ENCODE data around the gene SV2C.

The SV2C gene

DNA sequence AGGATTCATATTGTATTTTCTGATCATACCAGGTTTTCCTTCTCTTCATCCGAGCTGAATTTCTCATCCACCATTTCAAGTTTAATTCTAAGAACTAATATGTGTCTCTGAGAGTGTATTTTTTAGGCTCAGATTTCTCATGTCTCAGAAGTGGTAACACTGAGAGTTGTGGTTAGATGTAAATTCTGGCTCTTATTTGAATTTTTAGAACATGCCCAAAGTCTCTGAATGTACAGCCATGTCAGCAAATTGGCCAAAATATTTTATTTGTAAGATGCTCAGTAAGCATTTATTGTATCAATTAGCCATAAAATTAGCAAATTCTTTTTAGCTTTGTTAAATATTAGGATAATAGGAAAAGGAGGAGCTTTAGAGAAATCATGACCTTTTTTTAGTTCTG is 16.6 kb downstream of the SV2C start:
- no peak for DNase-seq

GRCh38 chr5:76104027-76104426 is 20.8 kb downstream of the SV2C start:
- no peak for DNase-seq

DNA sequence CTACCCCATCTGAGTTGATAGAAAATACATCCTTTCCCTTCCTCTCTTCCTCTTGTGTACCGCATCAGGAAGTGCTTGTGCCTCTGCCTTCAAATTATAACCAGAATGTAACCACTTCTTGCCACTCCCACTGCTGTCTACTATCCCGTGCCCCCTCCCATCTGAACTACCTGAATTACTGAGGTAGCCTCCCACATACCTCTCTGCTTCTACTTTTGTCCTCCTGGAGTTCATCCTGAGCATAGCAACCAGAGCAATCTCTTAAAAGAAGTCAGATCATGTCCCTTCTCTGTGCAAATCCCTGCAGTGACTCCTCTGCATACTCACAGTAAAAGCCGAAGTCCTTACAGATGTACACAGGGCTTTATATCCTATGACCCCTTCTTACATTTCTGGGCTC is 23.0 kb downstream of the SV2C start:
- DNase-seq: no peak

- DNase-seq: no peak
Measured at GRCh38 chr5:76111477-76112174, 28.4 kb downstream of the SV2C start.

DNA sequence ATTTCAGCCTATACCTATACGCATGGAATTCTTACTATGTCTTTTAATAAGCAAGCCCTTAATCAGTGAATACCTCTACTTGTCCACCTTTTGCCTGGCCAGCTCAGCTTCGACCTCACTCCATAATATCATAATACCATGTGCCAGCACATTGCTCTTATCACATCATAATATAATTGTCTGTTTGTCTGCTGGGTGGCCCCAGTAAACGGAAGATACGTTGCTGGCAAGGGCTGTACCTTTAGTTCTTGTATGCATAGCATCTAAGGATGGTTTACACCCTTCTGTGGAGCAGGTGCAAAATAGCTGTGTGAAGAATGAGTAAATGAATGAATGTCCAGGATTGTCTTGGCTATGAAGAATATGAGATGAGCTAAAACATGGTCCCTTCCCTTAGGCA is 29.9 kb downstream of the SV2C start:
- DNase-seq: no peak

DNA sequence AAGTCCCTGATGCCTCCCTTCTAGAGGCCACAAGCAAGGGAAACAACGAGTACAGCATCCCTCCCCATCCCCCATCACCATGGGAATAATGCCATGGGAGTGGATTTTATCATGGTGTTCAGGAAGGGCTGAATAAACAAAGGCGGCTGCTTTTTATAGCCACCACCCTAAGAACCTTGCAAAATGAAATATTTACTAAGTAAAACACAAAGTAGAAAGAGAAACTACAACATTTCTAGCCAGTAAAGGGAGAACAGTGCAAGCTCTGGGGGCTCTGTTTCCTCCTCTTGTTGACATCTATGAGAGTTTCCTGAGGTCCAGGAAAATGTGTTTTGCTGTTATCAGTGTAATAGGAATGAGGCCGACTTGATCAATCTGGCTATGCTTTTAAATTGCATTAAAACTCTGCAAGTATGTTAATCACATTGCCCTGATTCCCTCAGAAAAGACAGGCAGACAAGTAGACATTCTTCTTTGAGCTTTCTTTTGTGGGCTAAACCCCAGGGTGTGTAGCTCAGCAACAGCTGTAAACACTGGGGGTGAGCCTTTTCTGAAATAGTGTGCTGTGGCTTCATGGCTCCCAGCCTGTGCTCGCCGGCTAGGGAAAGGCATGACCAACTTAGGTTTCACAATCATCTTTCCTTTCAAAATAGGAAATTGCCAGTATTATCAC is 31.1 kb downstream of the SV2C start:
- DNase-seq: no peak

DNA sequence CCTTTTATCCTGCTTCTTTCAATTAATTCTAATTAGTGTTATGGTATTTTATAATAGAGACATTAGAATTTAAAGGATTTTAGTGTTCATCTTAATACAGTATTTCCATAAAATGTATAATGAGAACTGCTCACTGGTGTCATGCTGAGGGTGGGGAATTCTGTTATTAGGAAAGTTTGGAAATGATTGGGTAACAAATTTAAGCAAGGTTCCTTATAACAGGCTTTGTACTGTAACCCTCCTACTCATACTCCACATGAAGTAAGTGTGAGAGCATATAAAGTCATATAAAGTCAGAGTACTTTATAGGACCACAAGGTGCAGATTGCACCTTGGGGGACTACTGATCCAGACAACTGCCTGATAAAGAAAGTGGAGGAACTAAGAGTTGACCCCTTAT is 42.2 kb downstream of the SV2C start:
- no peak for DNase-seq

DNA sequence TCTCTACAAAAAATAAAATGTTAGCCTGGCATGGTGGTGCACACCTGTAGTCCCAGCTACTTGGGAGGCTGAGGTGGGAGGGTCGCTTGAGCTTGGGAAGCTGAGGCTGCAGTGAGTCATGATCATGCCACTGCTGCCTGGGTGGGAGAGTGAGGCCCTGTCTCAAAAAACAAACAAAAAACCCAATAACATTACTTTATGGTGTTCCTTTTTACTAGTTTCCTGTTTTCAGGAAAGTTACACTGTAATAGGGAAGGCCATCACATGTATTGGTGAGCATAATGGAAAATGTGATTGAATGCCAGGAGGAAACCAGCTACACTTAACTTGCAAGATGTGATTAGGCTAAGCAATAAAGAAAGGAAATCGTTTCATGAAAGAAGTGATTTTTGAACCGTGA is 42.7 kb downstream of the SV2C start:
- no peak for DNase-seq

- no peak for DNase-seq
Measured at GRCh38 chr5:76134003-76134402, 50.8 kb downstream of the SV2C start.

DNA sequence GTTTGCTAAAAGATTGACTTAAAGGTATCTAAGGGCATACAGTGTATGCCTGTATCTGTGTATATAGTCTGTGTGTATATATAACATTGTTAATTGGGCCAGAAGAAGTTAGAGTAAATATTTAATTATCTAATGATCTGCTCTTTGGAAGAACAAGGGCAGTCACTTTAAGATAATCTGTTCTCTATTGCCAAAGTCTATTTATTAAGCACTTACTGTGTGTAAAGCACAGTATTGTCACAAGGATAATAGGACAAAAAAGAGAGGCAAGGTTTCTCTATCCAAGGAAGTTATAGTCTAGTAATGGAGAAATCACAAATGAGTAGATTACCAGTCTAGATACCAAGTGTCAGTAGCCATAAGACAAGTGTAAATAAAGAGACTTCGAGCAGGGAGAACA is 51.5 kb downstream of the SV2C start:
- no peak for DNase-seq

- DNase-seq: no peak
Measured at GRCh38 chr5:76137887-76138542, 54.8 kb downstream of the SV2C start.

DNA sequence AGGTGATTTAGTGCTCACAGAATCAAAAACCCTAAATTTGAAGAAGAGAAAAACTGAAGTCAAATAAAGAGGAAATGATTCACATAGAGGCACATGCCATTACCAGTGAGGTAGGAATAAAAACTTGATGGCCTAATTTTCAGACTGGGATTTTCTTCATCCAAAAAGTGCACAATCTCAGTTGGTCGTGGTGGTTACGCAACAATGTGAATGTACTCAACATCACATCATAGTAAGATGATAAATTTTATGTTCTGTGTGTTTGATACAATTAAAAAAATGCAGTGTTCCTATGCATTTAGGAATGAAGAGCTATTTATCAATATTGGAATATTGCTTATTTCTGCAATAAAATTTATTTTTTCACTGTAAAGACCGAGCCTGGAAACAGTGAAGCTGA is 60.7 kb downstream of the SV2C start:
- DNase-seq: no peak

- DNase-seq: no peak
Measured at GRCh38 chr5:76144513-76145274, 61.5 kb downstream of the SV2C start.

DNA sequence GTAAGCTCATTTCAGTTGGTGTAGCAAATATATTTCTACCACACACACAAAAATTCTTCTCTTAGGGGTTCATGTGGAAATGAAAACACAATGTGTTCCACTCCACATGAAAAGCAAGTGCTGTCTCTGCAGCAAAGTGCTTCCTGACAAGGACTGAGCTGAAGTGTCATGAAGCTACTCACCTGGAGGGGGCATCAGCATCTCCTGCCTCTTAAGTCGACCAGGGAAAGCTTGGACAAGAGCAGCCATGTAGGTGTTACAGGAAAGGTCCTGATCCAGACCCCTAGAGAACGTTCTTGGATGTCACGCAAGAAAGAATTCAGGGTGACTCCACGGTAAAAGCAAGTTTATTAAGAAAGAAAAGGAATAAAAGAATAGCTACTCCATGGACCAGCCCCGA is 62.8 kb downstream of the SV2C start:
- DNase-seq: no peak

DNA sequence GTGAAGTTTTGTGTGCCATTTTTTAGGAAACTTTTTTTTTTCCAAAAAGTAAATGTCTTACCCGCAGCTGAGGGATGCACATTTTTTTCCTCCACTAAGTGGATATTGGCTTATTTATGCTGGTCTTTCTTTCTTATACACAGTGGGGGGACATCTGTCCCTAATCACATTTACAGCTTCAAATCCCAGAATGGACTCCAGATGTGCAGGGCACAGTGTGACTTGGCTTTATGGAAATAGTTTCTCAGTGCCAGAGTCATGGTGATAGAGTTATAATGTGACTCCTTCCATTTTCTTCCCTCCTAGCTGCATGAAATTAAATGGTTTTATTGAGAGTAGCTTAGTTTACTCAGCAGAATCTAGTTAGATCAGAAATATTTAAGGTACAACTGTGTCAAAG is 66.5 kb downstream of the SV2C start:
- no peak for DNase-seq

DNA sequence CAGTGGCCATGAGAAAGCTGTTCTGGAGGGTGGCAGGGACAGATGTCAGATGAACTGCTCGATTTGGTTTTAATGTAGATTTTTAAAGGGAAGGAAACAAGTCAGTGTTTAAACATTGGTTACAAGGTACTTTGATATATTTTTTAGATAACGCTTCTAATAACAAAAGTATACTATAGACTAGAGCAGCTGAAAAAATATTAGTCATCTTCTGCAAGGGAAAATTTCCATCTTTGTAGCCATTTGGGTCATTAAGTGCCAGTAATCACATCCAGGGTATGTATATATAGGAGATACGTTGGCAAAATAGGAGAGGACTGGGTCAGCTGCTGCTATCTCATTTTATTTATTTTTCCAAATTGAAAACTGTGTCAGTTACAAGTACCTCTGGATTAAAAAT is 69.0 kb downstream of the SV2C start:
- DNase-seq: no peak

DNA sequence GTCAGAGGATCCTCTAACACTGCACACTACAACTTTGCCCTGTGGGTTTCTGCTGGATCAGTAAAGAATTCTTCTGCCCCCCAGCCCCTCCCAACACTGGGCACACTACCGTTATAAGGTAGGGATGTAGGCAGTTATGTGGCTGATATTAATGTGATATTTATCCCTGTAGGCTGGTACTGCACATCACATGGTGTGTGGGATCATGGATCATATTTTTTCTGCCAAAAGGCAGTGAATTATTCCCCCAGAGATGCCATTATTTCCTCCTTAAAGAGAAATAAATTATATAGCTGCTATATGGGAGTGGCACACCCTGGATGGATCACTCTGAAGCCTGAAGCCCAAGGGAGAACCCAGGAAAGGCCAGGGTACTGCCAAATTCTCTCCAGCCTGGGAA is 69.5 kb downstream of the SV2C start:
- DNase-seq: no peak

DNA sequence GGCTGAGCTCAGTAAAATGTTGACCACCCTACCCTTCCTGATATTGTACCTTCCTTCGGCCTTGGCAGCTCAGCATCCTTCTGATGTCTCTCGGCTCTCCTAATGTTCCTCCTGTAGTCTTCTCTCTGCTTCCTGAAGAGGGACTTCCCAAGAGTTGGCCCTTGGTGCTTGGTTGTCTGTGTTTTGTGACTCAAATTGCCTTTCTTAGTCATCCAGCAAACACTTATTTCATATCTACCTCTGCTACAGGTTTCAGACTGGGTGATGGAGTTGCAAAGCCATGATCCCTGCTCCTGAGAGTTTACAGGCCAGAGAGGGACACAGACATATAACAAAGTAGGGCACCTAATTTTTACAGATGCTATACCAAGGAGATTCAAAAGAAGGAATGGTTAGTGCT is 70.1 kb downstream of the SV2C start:
- DNase-seq: no peak

- no peak for DNase-seq
Measured at GRCh38 chr5:76154009-76154690, 71.0 kb downstream of the SV2C start.

DNA sequence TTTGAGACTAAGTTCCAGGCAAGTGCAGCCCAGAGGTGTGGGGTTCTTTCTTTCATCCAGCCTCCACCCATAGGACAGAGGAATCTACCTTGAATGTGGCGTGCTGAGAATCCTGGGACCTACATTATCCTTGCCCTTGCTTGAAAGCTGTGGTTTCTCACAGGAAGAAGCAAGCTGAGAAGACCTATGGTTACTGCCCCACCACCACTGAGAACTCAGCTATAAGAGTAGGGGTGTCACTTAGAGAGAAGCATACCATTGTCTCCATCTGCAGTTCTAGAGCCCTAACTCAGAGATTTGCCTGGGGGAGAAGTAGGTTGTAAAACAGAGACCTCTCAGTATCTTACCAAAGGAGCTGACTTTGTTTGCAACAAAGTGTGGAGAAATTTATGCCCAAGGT is 72.4 kb downstream of the SV2C start:
- DNase-seq: no peak

DNA sequence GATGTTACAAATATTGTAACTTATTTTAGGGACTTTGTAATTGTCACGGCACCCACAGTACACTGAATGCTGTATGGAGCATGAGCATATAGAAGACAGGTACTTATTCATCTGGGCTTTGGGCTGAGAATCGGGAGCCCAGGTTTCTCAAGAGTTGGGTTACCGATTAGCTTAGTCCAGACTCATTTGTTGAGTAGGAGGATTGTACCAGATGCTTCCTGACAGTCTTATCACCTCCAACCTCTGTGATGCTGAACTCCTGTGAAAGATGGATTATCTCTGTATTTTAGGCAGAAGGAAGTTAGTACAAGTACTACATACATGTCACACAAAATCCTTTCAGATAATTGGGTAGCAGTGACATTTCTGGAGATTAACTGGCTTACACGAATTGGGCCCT is 79.2 kb downstream of the SV2C start:
- DNase-seq: no peak

GRCh38 chr5:76163111-76163628 is 80.0 kb downstream of the SV2C start:
- DNase-seq: no peak

DNA sequence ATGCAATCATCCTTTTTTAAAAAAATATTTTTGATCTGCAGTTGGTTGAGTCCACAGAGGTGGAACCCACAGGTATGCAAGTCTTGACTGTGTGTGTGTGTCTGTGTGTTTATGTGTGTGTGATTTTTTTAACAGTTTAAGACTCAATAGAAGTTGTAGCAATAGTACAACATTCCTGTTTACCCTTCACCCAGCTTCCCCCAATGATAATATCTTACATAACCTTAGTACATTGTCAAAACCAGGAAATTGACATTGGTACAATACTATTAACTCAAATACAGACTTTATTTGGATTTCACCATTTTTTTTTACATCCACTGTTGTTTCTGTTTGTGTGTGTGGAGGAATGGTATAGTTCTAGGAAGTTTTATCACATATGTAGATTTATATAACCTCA is 81.8 kb downstream of the SV2C start:
- no peak for DNase-seq
